HG03457 (cell line): ENCODE results near the gene TNFRSF4.
A peak's percentile ranks its signal among the peaks of the same experiment; 100 is the strongest.

Experiments
- ATAC-seq: cut with Tn5 transposase; IDR thresholded peaks from one replicate; pipeline ENCODE4 v1.9.1; 2021; ENCODE audit warnings: moderate number of reproducible peaks; ENCODE audit not compliant: unreplicated experiment

Gene TNFRSF4

GRCh38 chr1:1234180-1234808 is 20.3 kb upstream of the TNFRSF4 start:
- no peak for ATAC-seq

GRCh38 chr1:1233567-1233892 is 19.6 kb upstream of the TNFRSF4 start:
- no peak for ATAC-seq

GRCh38 chr1:1232796-1233566 is 19.0 kb upstream of the TNFRSF4 start:
- ATAC-seq = no peak

- no peak for ATAC-seq
Observed at GRCh38 chr1:1232208-1232795, 18.3 kb upstream of the TNFRSF4 start, which contains the start of gene B3GALT6. Gene B3GALT6, plus strand, starts transcription at chr1:1232237. Its CDS starts 42 bp downstream, at chr1:1232279.

GRCh38 chr1:1231400-1232207 is 17.7 kb upstream of the TNFRSF4 start, which contains the start of gene SDF4:
Gene SDF4, minus strand, starts transcription at chr1:1232001. Its CDS starts 3,229 bp downstream, at chr1:1228772.
- peak; percentile 75 for ATAC-seq

- no peak for ATAC-seq
Observed at GRCh38 chr1:1230656-1231399, 16.9 kb upstream of the TNFRSF4 start.

GRCh38 chr1:1229770-1230169 is 15.8 kb upstream of the TNFRSF4 start:
- no peak for ATAC-seq

GRCh38 chr1:1228596-1229321 is 14.8 kb upstream of the TNFRSF4 start:
- no peak for ATAC-seq

GRCh38 chr1:1228187-1228586 is 14.2 kb upstream of the TNFRSF4 start:
- no peak for ATAC-seq

- no peak for ATAC-seq
Observed at GRCh38 chr1:1227386-1227785, 13.4 kb upstream of the TNFRSF4 start.

- no peak for ATAC-seq
Observed at GRCh38 chr1:1226566-1227362, 12.8 kb upstream of the TNFRSF4 start.

GRCh38 chr1:1225913-1226312 is 12.0 kb upstream of the TNFRSF4 start:
- no peak for ATAC-seq

GRCh38 chr1:1225238-1225845 is 11.4 kb upstream of the TNFRSF4 start:
- ATAC-seq = no peak

GRCh38 chr1:1223891-1224290 is 9.9 kb upstream of the TNFRSF4 start:
- ATAC-seq = no peak

- ATAC-seq = no peak
Observed at GRCh38 chr1:1223321-1223720, 9.4 kb upstream of the TNFRSF4 start.

GRCh38 chr1:1222575-1223225 is 8.7 kb upstream of the TNFRSF4 start:
- no peak for ATAC-seq

GRCh38 chr1:1221887-1222574 is 8.1 kb upstream of the TNFRSF4 start:
- ATAC-seq = no peak

- ATAC-seq = no peak
Observed at GRCh38 chr1:1220197-1220596, 6.2 kb upstream of the TNFRSF4 start.
